IPS-15b (cell line): ENCODE data around the gene DUSP1.

Experiments used
- H3K27me3 ChIP-seq: one replicate; pipeline ENCODE4 v1.6.1; 2013; ENCODE audit warnings: low read length; ENCODE audit not compliant: control insufficient read depth, insufficient read depth
- H3K36me3 ChIP-seq: one replicate; pipeline ENCODE4 v1.6.1; 2013; ENCODE audit warnings: low read length; ENCODE audit not compliant: control insufficient read depth, insufficient read depth
- H3K4me1 ChIP-seq: one replicate; pipeline ENCODE4 v1.6.1; 2013; ENCODE audit warnings: mild to moderate bottlenecking, low read length; ENCODE audit not compliant: control insufficient read depth, insufficient read depth
- H3K4me3 ChIP-seq: one replicate; pipeline ENCODE4 v1.5.1; 2013; ENCODE audit warnings: low read depth, low read length
- H3K9ac ChIP-seq: one replicate; pipeline ENCODE4 v1.6.1; 2013; ENCODE audit warnings: low read depth, mild to moderate bottlenecking, low read length
- H3K9me3 ChIP-seq: one replicate; pipeline ENCODE4 v1.6.1; 2013; ENCODE audit warnings: mild to moderate bottlenecking, low read length; ENCODE audit not compliant: control insufficient read depth, insufficient read depth

DUSP1 gene

DNA sequence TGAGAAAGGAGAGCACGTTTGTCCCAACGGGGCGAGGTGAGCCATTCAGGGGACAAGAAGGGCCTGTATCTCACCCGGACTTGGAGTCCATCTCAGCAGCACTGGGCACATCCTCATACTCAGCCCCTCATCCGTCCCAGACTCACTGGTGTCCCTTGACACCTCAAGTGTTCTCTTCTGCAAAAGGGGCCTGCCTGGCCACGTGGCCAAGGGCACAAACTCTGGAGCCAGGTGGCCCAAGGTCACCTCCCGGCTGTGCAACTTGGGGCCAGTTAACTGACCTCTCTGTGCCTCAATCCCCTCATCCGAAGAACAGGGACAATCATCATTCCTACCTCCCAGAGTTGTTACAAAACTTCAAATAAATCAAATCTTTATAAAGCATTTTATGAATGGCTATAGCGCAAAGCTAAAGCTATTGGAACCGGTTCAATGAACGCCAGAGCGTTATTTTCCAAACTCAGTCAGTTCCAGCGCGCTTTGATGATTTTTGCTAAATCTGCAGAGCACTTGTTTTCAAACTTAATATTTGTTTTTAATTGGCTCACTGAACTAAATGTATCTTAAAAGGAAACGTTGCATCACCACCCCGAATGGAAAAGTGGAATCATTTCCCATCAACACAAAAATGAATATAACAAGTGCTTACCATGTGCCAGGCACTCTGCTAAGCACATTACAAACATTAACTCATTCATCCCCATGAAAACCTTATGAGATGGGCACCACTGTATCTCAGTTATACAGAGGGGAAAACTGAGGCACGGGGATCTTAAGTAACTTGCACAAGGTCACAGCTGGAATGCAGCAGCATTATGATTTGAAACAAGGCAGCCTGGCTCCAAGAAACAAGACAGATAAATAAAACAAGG is 49.3 kb downstream of the DUSP1 start:
- no peaks in the 10 kb centered on the region for H3K9me3 ChIP-seq
- H3K4me1 ChIP-seq, result no peaks in the 10 kb centered on the region
- H3K4me3 ChIP-seq, result no peak overlapping the region
- no peaks in the 10 kb centered on the region for H3K36me3 ChIP-seq
- H3K27me3 ChIP-seq, result peaks cover 35% of the 10 kb centered on the region
- no peak overlapping the region for H3K9ac ChIP-seq

DNA sequence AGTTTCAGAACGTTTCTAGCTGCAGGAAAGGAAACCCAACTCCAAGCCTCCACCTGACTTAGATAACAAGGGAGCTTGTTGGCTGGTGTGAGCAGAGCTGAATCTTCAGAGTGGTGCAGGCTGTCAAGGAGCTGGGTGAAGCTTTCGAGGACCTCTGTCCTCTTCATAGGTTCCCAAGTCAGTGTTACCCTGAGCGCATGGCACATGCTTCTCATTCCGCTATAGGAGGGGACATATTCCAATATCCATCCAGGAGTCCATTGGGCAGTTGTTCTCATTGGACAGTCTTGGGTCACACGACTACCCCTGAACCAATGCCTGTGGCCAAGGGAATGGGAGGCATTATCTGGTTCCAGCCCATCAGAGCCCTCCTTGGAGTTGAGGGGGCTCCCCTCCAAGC is 50.3 kb downstream of the DUSP1 start:
- no peak overlapping the region for H3K9ac ChIP-seq
- no peak overlapping the region for H3K4me3 ChIP-seq
- no peaks in the 10 kb centered on the region for H3K9me3 ChIP-seq
- peaks cover 35% of the 10 kb centered on the region for H3K27me3 ChIP-seq
- H3K4me1 ChIP-seq, result no peaks in the 10 kb centered on the region
- no peaks in the 10 kb centered on the region for H3K36me3 ChIP-seq

DNA sequence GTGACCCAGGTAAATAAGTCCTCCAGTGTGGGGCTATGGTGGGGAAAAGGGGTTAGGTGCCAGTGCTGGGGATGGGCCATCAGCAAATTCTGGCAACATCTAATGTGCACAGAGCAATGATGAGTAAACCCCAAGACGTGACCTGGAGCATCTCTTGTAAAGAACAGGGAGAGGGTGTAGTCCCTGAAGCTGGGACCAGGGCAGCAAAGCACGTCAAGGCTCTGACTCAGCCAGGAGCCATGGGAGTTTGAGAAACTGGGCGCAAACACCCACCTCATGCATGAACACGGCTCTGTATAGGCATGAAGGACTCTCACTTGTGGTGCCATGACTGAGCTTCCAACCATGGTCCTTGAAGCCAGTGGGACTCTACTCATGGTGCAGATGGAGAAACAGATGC is 51.8 kb downstream of the DUSP1 start:
- Histone ChIP-seq H3K36me3 (no peaks in the 10 kb centered on the region), H3K4me1 (no peaks in the 10 kb centered on the region), H3K27me3 (peaks cover 37% of the 10 kb centered on the region), H3K9ac (no peak overlapping the region), H3K4me3 (no peak overlapping the region), H3K9me3 (no peaks in the 10 kb centered on the region)

DNA sequence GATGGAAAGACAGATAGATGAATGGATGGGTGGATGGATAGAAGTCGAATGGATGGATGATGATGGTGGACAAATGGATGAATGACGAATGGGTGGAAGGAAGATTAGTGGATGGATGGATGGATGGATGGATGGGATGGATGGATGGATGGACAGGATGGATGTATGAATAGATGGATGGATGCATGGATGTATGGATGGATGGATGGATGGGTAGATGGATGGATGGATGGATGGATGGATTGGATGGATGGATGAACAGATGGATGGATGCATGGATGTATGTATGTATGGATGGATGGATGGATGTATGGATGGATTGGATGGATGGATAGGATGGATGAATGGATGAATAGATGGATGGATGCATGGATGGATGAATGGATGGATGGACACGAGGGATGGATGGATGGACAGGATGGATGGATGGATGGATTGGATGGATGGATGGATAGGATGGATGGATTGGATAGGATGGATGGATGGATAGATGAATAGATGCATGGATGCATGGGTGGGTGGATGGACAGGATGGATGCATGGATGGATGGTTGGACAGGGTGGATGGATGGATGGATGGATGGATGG is 52.4 kb downstream of the DUSP1 start:
- Histone ChIP-seq H3K27me3 (peaks cover 37% of the 10 kb centered on the region), H3K9ac (no peak overlapping the region), H3K4me3 (no peak overlapping the region), H3K9me3 (no peaks in the 10 kb centered on the region), H3K4me1 (no peaks in the 10 kb centered on the region), H3K36me3 (no peaks in the 10 kb centered on the region)
